ENCODE measurements around the gene HADH. TPM values are rescaled to one million over a fixed set of nuclear protein-coding genes. Genes with fewer than 3 reads are reported as not detected.

Gene HADH
- total RNA-seq, 1 experiment from 2014 or later = 39.8 TPM

DNA sequence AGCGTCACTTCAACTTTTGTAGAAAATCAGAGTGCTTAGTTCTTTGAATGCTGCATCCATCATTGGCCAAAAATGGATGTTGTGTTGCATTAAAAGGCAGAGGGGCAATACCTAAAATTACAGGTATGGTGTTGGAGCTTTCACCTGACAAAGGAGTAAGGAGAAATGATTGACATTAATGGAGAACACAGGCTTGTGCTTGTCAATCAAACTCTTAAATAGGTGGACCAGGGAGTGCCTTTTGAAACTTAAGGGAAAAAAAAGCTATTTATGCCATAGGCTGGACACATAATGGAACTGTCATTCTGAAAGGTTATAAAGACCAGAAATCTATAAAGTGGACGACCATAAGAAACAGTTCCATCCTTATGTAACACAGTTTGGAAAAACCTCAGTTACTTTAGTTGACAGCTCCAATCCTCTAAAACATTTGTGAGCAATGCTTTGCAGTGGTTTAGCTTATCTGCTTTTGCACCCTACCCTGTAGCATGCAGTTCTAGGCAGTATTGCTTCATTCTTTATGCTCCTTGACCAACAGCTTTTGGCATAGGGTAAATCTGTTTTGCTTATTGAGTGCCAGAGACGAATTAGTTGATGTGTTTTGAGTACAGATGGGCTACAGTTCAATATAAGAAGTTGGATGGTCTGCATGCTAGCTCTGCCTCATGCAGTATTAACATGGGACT, 2.4 kb downstream of the HADH start:
- H3K9me3 Mint-ChIP-seq = no peaks in the 10 kb centered on the region
- no peak overlapping the region for H3K27ac Mint-ChIP-seq
- TF ChIP-seq GABPB1 (CRISPR knock-in tag; IDR thresholded peaks at IDR 0.05) = no peak
- no peak for TF ChIP-seq CREM (CRISPR knock-in tag; IDR thresholded peaks at IDR 0.05)
- TF ChIP-seq NFE2L1 (CRISPR knock-in tag; IDR thresholded peaks at IDR 0.05) = no peak
- no peak for TF ChIP-seq TEAD1 (CRISPR knock-in tag; IDR thresholded peaks at IDR 0.05)
- TF ChIP-seq, protein P1, sequence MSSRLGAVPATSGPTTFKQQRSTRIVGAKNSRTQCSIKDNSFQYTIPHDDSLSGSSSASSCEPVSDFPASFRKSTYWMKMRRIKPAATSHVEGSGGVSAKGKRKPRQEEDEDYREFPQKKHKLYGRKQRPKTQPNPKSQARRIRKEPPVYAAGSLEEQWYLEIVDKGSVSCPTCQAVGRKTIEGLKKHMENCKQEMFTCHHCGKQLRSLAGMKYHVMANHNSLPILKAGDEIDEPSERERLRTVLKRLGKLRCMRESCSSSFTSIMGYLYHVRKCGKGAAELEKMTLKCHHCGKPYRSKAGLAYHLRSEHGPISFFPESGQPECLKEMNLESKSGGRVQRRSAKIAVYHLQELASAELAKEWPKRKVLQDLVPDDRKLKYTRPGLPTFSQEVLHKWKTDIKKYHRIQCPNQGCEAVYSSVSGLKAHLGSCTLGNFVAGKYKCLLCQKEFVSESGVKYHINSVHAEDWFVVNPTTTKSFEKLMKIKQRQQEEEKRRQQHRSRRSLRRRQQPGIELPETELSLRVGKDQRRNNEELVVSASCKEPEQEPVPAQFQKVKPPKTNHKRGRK (CRISPR knock-in tag; IDR thresholded peaks at IDR 0.05; ENCODE audit: borderline replicate concordance) = no peak
- TF ChIP-seq TEAD4 (CRISPR knock-in tag; IDR thresholded peaks at IDR 0.05) = no peak
- TF ChIP-seq EMX1 (CRISPR knock-in tag; IDR thresholded peaks at IDR 0.05) = no peak
- TF ChIP-seq, protein P2, sequence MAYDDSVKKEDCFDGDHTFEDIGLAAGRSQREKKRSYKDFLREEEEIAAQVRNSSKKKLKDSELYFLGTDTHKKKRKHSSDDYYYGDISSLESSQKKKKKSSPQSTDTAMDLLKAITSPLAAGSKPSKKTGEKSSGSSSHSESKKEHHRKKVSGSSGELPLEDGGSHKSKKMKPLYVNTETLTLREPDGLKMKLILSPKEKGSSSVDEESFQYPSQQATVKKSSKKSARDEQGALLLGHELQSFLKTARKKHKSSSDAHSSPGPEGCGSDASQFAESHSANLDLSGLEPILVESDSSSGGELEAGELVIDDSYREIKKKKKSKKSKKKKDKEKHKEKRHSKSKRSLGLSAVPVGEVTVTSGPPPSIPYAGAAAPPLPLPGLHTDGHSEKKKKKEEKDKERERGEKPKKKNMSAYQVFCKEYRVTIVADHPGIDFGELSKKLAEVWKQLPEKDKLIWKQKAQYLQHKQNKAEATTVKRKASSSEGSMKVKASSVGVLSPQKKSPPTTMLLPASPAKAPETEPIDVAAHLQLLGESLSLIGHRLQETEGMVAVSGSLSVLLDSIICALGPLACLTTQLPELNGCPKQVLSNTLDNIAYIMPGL (CRISPR knock-in tag; IDR thresholded peaks at IDR 0.05) = no peak
- TF ChIP-seq NR2C2 (CRISPR knock-in tag; IDR thresholded peaks at IDR 0.05) = no peak
- no peak for TF ChIP-seq FOXP1 (CRISPR knock-in tag; IDR thresholded peaks at IDR 0.05; ENCODE audit: borderline replicate concordance)
- no peak for TF ChIP-seq TP53 (CRISPR knock-in tag; IDR thresholded peaks at IDR 0.05)
- TF ChIP-seq, protein P3, sequence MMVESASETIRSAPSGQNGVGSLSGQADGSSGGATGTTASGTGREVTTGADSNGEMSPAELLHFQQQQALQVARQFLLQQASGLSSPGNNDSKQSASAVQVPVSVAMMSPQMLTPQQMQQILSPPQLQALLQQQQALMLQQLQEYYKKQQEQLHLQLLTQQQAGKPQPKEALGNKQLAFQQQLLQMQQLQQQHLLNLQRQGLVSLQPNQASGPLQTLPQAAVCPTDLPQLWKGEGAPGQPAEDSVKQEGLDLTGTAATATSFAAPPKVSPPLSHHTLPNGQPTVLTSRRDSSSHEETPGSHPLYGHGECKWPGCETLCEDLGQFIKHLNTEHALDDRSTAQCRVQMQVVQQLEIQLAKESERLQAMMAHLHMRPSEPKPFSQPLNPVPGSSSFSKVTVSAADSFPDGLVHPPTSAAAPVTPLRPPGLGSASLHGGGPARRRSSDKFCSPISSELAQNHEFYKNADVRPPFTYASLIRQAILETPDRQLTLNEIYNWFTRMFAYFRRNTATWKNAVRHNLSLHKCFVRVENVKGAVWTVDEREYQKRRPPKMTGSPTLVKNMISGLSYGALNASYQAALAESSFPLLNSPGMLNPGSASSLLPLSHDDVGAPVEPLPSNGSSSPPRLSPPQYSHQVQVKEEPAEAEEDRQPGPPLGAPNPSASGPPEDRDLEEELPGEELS (CRISPR knock-in tag; IDR thresholded peaks at IDR 0.05) = no peak
- TF ChIP-seq SMAD4 (CRISPR knock-in tag; IDR thresholded peaks at IDR 0.05) = no peak
- ATAC-seq (no peak), DNase-seq (ENCODE audit: low spot score) (no peak)
- H3K4me1 Mint-ChIP-seq = peaks cover 38% of the 10 kb centered on the region
- ChIA-PET CTCF (interaction anchor here (1.0 kb wide), 1 partner anchor 27 kb away, joined by 3 read pairs; no protein-coding TSS in a partner anchor), POLR2A (no interaction called here)
- no peak overlapping the region for H3K4me3 Mint-ChIP-seq
- peaks cover 6% of the 10 kb centered on the region for H3K27me3 Mint-ChIP-seq (ENCODE audit: low read depth)
- H3K36me3 Mint-ChIP-seq = peaks cover 12% of the 10 kb centered on the region

DNA sequence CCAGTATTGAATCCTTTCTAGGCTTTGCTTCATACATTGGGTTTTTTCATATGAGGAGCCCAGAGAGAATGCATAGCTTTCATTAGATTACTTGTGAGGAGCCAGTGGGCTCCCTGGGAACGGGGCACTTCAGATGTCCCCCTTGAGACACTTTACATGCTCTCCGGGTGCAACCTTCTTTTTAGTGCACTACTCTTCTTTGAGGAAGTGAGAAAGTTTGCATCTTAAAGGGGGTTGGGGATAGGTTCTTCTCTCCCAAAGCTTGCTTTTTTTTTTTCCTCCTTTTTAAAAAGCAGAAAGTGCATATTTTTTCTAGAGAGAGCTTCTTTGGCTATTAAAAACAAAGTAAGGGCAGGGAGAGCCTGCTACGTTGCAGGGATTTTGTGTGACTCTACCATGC, 4.3 kb downstream of the HADH start:
- H3K4me1 Mint-ChIP-seq = peaks cover 29% of the 10 kb centered on the region
- H3K27ac Mint-ChIP-seq = no peak overlapping the region
- H3K9me3 Mint-ChIP-seq = no peaks in the 10 kb centered on the region
- ATAC-seq (no peak), DNase-seq (ENCODE audit: low spot score) (no peak)
- CTCF ChIA-PET = no interaction called here
- H3K4me3 Mint-ChIP-seq = no peak overlapping the region
- H3K36me3 Mint-ChIP-seq = peaks cover 15% of the 10 kb centered on the region
- TF ChIP-seq, protein P4, sequence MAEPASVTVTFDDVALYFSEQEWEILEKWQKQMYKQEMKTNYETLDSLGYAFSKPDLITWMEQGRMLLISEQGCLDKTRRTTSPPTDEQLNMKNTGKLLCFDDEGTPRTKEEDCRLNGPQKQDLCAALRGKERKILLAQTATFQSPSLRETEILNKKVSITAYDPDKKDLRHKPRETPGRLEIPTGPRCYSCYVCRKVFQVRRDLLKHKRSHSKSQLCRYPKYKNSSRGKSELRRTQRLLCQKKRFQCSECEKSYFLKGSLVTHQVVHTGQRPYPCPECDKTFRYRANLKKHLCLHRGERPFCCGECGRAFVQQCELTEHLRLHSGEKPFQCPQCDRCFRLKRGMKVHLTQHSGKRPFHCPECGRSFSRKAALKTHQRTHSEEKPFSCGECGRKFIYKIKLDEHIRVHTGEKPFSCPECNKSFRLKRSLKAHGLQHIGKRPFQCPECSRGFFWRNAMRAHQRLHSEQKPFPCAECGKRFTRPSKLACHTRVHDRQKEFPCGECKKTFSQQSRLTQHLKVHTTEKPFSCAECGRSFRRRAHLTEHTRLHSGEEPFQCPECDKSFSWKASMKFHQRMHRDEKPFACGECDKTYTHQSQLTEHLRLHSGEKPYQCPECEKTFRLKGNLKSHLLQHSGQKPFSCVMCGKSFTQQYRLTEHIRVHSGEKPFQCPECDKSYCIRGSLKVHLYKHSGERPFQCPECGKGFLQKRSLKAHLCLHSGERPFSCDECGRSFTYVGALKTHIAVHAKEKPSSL (CRISPR knock-in tag; conservative IDR thresholded peaks at IDR 0.05) = no peak
- H3K27me3 Mint-ChIP-seq (ENCODE audit: low read depth) = peaks cover 3% of the 10 kb centered on the region; the same call in 1 of the 2 replicates
- POLR2A ChIA-PET = interaction anchor here (0.6 kb wide), 1 partner anchor 663 kb away, joined by 3 read pairs; no protein-coding TSS in a partner anchor

DNA sequence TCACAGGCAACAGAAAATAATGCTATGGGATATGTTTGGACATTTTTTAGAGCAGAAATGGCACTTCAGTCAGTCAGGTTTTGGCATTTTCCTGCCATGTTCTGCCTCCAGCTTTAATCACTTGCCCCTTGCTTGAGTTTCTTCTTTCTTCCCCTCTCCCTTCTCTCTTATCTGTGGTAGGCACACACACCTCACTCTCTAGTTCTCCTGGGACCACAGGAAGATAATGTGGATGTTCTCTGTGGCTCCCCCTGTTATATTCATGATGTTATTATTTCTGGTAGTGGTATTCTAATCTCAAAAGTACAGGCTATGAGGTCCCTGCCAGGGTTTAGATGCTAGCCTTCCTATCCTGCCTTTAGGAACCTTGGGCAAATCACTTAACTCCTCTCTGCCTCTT, 5.2 kb downstream of the HADH start:
- peaks cover 19% of the 10 kb centered on the region for H3K36me3 Mint-ChIP-seq
- no peak overlapping the region for H3K4me3 Mint-ChIP-seq
- H3K27me3 Mint-ChIP-seq (ENCODE audit: low read depth) = no peaks in the 10 kb centered on the region
- ChIA-PET CTCF (interaction anchor here (1.0 kb wide), 1 partner anchor 24 kb away, joined by 3 read pairs; no protein-coding TSS in a partner anchor), POLR2A (no interaction called here)
- H3K9me3 Mint-ChIP-seq = no peaks in the 10 kb centered on the region
- no peak for DNase-seq (ENCODE audit: low spot score)
- no peak overlapping the region for H3K27ac Mint-ChIP-seq
- peaks cover 24% of the 10 kb centered on the region for H3K4me1 Mint-ChIP-seq
- ATAC-seq = no peak
- no peak for TF ChIP-seq GRHL2 (CRISPR knock-in tag; IDR thresholded peaks at IDR 0.05; ENCODE audit: insufficient replicate concordance, severe bottlenecking)
- no peak for TF ChIP-seq HMGA2 (CRISPR knock-in tag; IDR thresholded peaks at IDR 0.05)
- no peak for TF ChIP-seq ZNF423 (CRISPR knock-in tag; IDR thresholded peaks at IDR 0.05)
- TF ChIP-seq, protein P4 (CRISPR knock-in tag; conservative IDR thresholded peaks at IDR 0.05) = no peak
- TF ChIP-seq TP53 (CRISPR knock-in tag; IDR thresholded peaks at IDR 0.05) = no peak
